22Rv1 (cell line): Measurements from ENCODE around the gene SMIM17.

Experiments used
- ZFX ChIP-seq: fragments of 450-650 bp; IDR thresholded peaks from 2 replicates; pipeline ENCODE4 v1.6.1; 2017; ENCODE audit warnings: antibody characterized with exemption, borderline replicate concordance
- TF ChIP-seq, protein P1 (sequence below): fragments of 450-650 bp; IDR thresholded peaks from 2 replicates; pipeline ENCODE4 v1.5.1; 2017; ENCODE audit warnings: mild to moderate bottlenecking

- TF ChIP-seq, protein P1, sequence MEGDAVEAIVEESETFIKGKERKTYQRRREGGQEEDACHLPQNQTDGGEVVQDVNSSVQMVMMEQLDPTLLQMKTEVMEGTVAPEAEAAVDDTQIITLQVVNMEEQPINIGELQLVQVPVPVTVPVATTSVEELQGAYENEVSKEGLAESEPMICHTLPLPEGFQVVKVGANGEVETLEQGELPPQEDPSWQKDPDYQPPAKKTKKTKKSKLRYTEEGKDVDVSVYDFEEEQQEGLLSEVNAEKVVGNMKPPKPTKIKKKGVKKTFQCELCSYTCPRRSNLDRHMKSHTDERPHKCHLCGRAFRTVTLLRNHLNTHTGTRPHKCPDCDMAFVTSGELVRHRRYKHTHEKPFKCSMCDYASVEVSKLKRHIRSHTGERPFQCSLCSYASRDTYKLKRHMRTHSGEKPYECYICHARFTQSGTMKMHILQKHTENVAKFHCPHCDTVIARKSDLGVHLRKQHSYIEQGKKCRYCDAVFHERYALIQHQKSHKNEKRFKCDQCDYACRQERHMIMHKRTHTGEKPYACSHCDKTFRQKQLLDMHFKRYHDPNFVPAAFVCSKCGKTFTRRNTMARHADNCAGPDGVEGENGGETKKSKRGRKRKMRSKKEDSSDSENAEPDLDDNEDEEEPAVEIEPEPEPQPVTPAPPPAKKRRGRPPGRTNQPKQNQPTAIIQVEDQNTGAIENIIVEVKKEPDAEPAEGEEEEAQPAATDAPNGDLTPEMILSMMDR, result no peak
- TF ChIP-seq ZFX, result no peak
Observed at GRCh38 chr19:56661248-56661647, 18.3 kb downstream of the SMIM17 start.
